HL-60 (cell line): ENCODE measurements around the gene DDX56.
A peak's percentile ranks its signal among the peaks of the same experiment; 100 is the strongest.

ENCODE experiments used
- DNase-seq, 2 experiments: peaks; one replicate each; pipeline ENCODE4 v3.0.0-alpha.2; 2010 to 2020; ENCODE audit warnings: low read depth in 1 of 2, low spot score in 1 of 2
- H3K27ac ChIP-seq: fragments of 250-450 bp; sonication (Bioruptor Pico); replicated peaks from 2 replicates; pipeline ENCODE4 v1.5.1; 2020; ENCODE audit warnings: mild to moderate bottlenecking, moderate library complexity
- H3K27me3 ChIP-seq: fragments of 250-450 bp; sonication (Bioruptor Pico); 2 replicates; pipeline ENCODE4 v1.5.1; 2021; ENCODE audit warnings: mild to moderate bottlenecking, moderate library complexity; ENCODE audit not compliant: insufficient read depth, poor library complexity, severe bottlenecking
- H3K4me3 ChIP-seq: replicated peaks from 2 replicates; pipeline ENCODE4 v1.5.1; 2011; ENCODE audit warnings: mild to moderate bottlenecking, control low read depth, low read length; ENCODE audit not compliant: insufficient read depth
- CTCF ChIP-seq: IDR thresholded peaks from one replicate; pipeline ENCODE4 v1.5.1; 2011; ENCODE audit warnings: low read length, control low read depth, inconsistent platforms; ENCODE audit not compliant: insufficient read depth
- GABPA ChIP-seq: IDR thresholded peaks from 2 replicates; pipeline ENCODE4 v1.6.1; 2012; ENCODE audit warnings: low read depth
- POLR2AphosphoS5 ChIP-seq: IDR thresholded peaks from 2 replicates; pipeline ENCODE4 v1.6.1; 2012; ENCODE audit warnings: low read depth
- REST ChIP-seq: IDR thresholded peaks from 2 replicates; pipeline ENCODE4 v1.6.1; 2012; ENCODE audit warnings: low read depth; ENCODE audit not compliant: insufficient replicate concordance
- SPI1 ChIP-seq: IDR thresholded peaks from 2 replicates; pipeline ENCODE4 v1.6.1; 2012; ENCODE audit warnings: low read depth, mild to moderate bottlenecking, borderline replicate concordance

The DDX56 gene

GRCh38 chr7:44537442-44537841 lies 36.3 kb downstream of the DDX56 start:
- H3K27ac ChIP-seq: no peak overlapping the region
- no peak for DNase-seq
- H3K4me3 ChIP-seq: no peak overlapping the region
- TF ChIP-seq GABPA: no peak
- TF ChIP-seq CTCF: no peak
- TF ChIP-seq REST: no peak
- no peak for TF ChIP-seq POLR2AphosphoS5
- no peak for TF ChIP-seq SPI1
- H3K27me3 ChIP-seq: no peaks in the 10 kb centered on the region

- H3K27me3 ChIP-seq: no peaks in the 10 kb centered on the region
- no peak overlapping the region for H3K4me3 ChIP-seq
- no peak for TF ChIP-seq POLR2AphosphoS5
- no peak for TF ChIP-seq REST
- TF ChIP-seq SPI1: no peak
- TF ChIP-seq GABPA: no peak
- TF ChIP-seq CTCF: no peak
- H3K27ac ChIP-seq: no peak overlapping the region
- DNase-seq: no peak
Measured at GRCh38 chr7:44536090-44536489, 37.6 kb downstream of the DDX56 start.

GRCh38 chr7:44535348-44536064 lies 38.2 kb downstream of the DDX56 start:
- no peak overlapping the region for H3K4me3 ChIP-seq
- H3K27ac ChIP-seq: no peak overlapping the region
- TF ChIP-seq GABPA (no peak), CTCF (no peak), SPI1 (no peak), POLR2AphosphoS5 (no peak)
- DNase-seq: no peak
- no peaks in the 10 kb centered on the region for H3K27me3 ChIP-seq

GRCh38 chr7:44534501-44534900 lies 39.2 kb downstream of the DDX56 start:
- H3K4me3 ChIP-seq: no peak overlapping the region
- H3K27ac ChIP-seq: no peak overlapping the region
- H3K27me3 ChIP-seq: no peaks in the 10 kb centered on the region
- peak; percentile 75 for TF ChIP-seq CTCF
- TF ChIP-seq SPI1: no peak
- DNase-seq: peak; percentile 20 to 47
